ENCODE results near the gene NFATC1.

The NFATC1 gene

GRCh38 chr18:79384151-79384807 is 11.5 kb upstream of the NFATC1 start:
- Histone ChIP-seq H3K27ac (ENCODE audit: insufficient read depth in 1 of 2, low read depth in 1 of 2, low read length in 2 of 2, poor library complexity in 1 of 2, severe bottlenecking in 2 of 2) (no peak overlapping the region), H3K4me1 (ENCODE audit: control extremely low read depth in 1 of 4, control insufficient read depth in 4 of 4, insufficient read depth in 4 of 4, low read length in 3 of 4) (peaks cover 0 to 13% (median 7%) of the 10 kb centered on the region in 4 experiments), H3K36me3 (ENCODE audit: control insufficient read depth in 4 of 4, insufficient read depth in 4 of 4, low read length in 3 of 4) (no peaks in the 10 kb centered on the region), H3K9me3 (ENCODE audit: control extremely low read depth in 1 of 5, control insufficient read depth in 4 of 5, insufficient read depth in 2 of 5, low read depth in 1 of 5, low read length in 4 of 5) (no peaks in the 10 kb centered on the region), H3K27me3 (replicated peaks in 2 of 5; ENCODE audit: control insufficient read depth in 4 of 5, insufficient read depth in 5 of 5, low read length in 4 of 5) (peaks cover 0 to 16% (median 2%) of the 10 kb centered on the region in 5 experiments), H3K4me3 (ENCODE audit: control insufficient read depth in 1 of 7, extremely low read depth in 1 of 7, insufficient read depth in 4 of 7, low read depth in 2 of 7, low read length in 6 of 7) (no peak overlapping the region)
- POLR2A ChIA-PET = no interaction called here
- no peak for DNase-seq
- CTCF ChIA-PET = interaction anchor here (0.7 to 13.6 kb wide), 8 partner anchors 9 to 258 kb away, joined by 3 to 164 read pairs (median 3); no protein-coding TSS in a partner anchor
- 81% methylated on average over 15 of the region's 17 CpGs for WGBS (ENCODE audit: insufficient coverage)

GRCh38 chr18:79384834-79385233 is 10.9 kb upstream of the NFATC1 start:
- 90% methylated on average over 12 of the region's 16 CpGs for WGBS (ENCODE audit: insufficient coverage)
- Histone ChIP-seq H3K9me3 (ENCODE audit: control extremely low read depth in 1 of 5, control insufficient read depth in 4 of 5, insufficient read depth in 2 of 5, low read depth in 1 of 5, low read length in 4 of 5) (no peaks in the 10 kb centered on the region), H3K27me3 (replicated peaks in 2 of 5; ENCODE audit: control insufficient read depth in 4 of 5, insufficient read depth in 5 of 5, low read length in 4 of 5) (peaks cover 0 to 21% (median 4%) of the 10 kb centered on the region in 5 experiments), H3K4me1 (ENCODE audit: control extremely low read depth in 1 of 4, control insufficient read depth in 4 of 4, insufficient read depth in 4 of 4, low read length in 3 of 4) (peaks cover 0 to 12% (median 8%) of the 10 kb centered on the region in 4 experiments), H3K4me3 (ENCODE audit: control insufficient read depth in 1 of 7, extremely low read depth in 1 of 7, insufficient read depth in 4 of 7, low read depth in 2 of 7, low read length in 6 of 7) (no peak overlapping the region), H3K36me3 (ENCODE audit: control insufficient read depth in 4 of 4, insufficient read depth in 4 of 4, low read length in 3 of 4) (no peaks in the 10 kb centered on the region), H3K27ac (ENCODE audit: insufficient read depth in 1 of 2, low read depth in 1 of 2, low read length in 2 of 2, poor library complexity in 1 of 2, severe bottlenecking in 2 of 2) (no peak overlapping the region)
- ChIA-PET CTCF (interaction anchor here (0.7 to 13.6 kb wide), 8 partner anchors 9 to 258 kb away, joined by 3 to 164 read pairs (median 4); no protein-coding TSS in a partner anchor), POLR2A (no interaction called here)
- no peak for DNase-seq

GRCh38 chr18:79385326-79385707 is 10.4 kb upstream of the NFATC1 start:
- no peak for DNase-seq
- CTCF ChIA-PET = interaction anchor here (0.7 to 13.6 kb wide), 8 partner anchors 8 to 257 kb away, joined by 3 to 164 read pairs (median 4); no protein-coding TSS in a partner anchor
- Histone ChIP-seq H3K27me3 (replicated peaks in 2 of 5; ENCODE audit: control insufficient read depth in 4 of 5, insufficient read depth in 5 of 5, low read length in 4 of 5) (peaks cover 0 to 24% (median 4%) of the 10 kb centered on the region in 5 experiments), H3K4me3 (ENCODE audit: control insufficient read depth in 1 of 7, extremely low read depth in 1 of 7, insufficient read depth in 4 of 7, low read depth in 2 of 7, low read length in 6 of 7) (no peak overlapping the region), H3K4me1 (ENCODE audit: control extremely low read depth in 1 of 4, control insufficient read depth in 4 of 4, insufficient read depth in 4 of 4, low read length in 3 of 4) (peaks cover 0 to 12% (median 8%) of the 10 kb centered on the region in 4 experiments), H3K27ac (ENCODE audit: insufficient read depth in 1 of 2, low read depth in 1 of 2, low read length in 2 of 2, poor library complexity in 1 of 2, severe bottlenecking in 2 of 2) (no peak overlapping the region), H3K36me3 (ENCODE audit: control insufficient read depth in 4 of 4, insufficient read depth in 4 of 4, low read length in 3 of 4) (no peaks in the 10 kb centered on the region), H3K9me3 (ENCODE audit: control extremely low read depth in 1 of 5, control insufficient read depth in 4 of 5, insufficient read depth in 2 of 5, low read depth in 1 of 5, low read length in 4 of 5) (no peaks in the 10 kb centered on the region)
- WGBS (ENCODE audit: insufficient coverage) = 73% methylated on average over 16 of the region's 17 CpGs
- POLR2A ChIA-PET = no interaction called here

- H3K27ac ChIP-seq (ENCODE audit: insufficient read depth in 1 of 2, low read depth in 1 of 2, low read length in 2 of 2, poor library complexity in 1 of 2, severe bottlenecking in 2 of 2) = no peak overlapping the region
- peaks cover 0 to 28% (median 4%) of the 10 kb centered on the region in 5 experiments for H3K27me3 ChIP-seq (replicated peaks in 2 of 5; ENCODE audit: control insufficient read depth in 4 of 5, insufficient read depth in 5 of 5, low read length in 4 of 5)
- H3K4me3 ChIP-seq (ENCODE audit: control insufficient read depth in 1 of 7, extremely low read depth in 1 of 7, insufficient read depth in 4 of 7, low read depth in 2 of 7, low read length in 6 of 7) = no peak overlapping the region
- DNase-seq = no peak
- ChIA-PET POLR2A (no interaction called here), CTCF (interaction anchor here (1.2 to 13.6 kb wide), 3 partner anchors 20 to 257 kb away, joined by 4 to 164 read pairs (median 136); no protein-coding TSS in a partner anchor)
- H3K36me3 ChIP-seq (ENCODE audit: control insufficient read depth in 4 of 4, insufficient read depth in 4 of 4, low read length in 3 of 4) = no peaks in the 10 kb centered on the region
- no peaks in the 10 kb centered on the region for H3K9me3 ChIP-seq (ENCODE audit: control extremely low read depth in 1 of 5, control insufficient read depth in 4 of 5, insufficient read depth in 2 of 5, low read depth in 1 of 5, low read length in 4 of 5)
- 90% methylated on average over 18 of the region's 21 CpGs for WGBS (ENCODE audit: insufficient coverage)
- H3K4me1 ChIP-seq (ENCODE audit: control extremely low read depth in 1 of 4, control insufficient read depth in 4 of 4, insufficient read depth in 4 of 4, low read length in 3 of 4) = peaks cover 0 to 12% (median 8%) of the 10 kb centered on the region in 4 experiments
Observed at GRCh38 chr18:79385708-79386341, 9.9 kb upstream of the NFATC1 start.

- Histone ChIP-seq H3K9me3 (ENCODE audit: control extremely low read depth in 1 of 5, control insufficient read depth in 4 of 5, insufficient read depth in 2 of 5, low read depth in 1 of 5, low read length in 4 of 5) (no peaks in the 10 kb centered on the region), H3K27me3 (replicated peaks in 2 of 5; ENCODE audit: control insufficient read depth in 4 of 5, insufficient read depth in 5 of 5, low read length in 4 of 5) (peaks cover 0 to 31% (median 6%) of the 10 kb centered on the region in 5 experiments), H3K4me1 (ENCODE audit: control extremely low read depth in 1 of 4, control insufficient read depth in 4 of 4, insufficient read depth in 4 of 4, low read length in 3 of 4) (peaks cover 0 to 12% (median 8%) of the 10 kb centered on the region in 4 experiments), H3K27ac (ENCODE audit: insufficient read depth in 1 of 2, low read depth in 1 of 2, low read length in 2 of 2, poor library complexity in 1 of 2, severe bottlenecking in 2 of 2) (no peak overlapping the region), H3K36me3 (ENCODE audit: control insufficient read depth in 4 of 4, insufficient read depth in 4 of 4, low read length in 3 of 4) (no peaks in the 10 kb centered on the region), H3K4me3 (ENCODE audit: control insufficient read depth in 1 of 7, extremely low read depth in 1 of 7, insufficient read depth in 4 of 7, low read depth in 2 of 7, low read length in 6 of 7) (no peak overlapping the region)
- whole genome bisulfite sequencing (ENCODE audit: insufficient coverage) = 91% methylated on average over 14 of the region's 14 CpGs
- CTCF ChIA-PET = interaction anchor here (7.4 kb wide), 1 partner anchor 7 kb away, joined by 75 read pairs; no protein-coding TSS in a partner anchor
- no peak for DNase-seq
- POLR2A ChIA-PET = no interaction called here
Observed at GRCh38 chr18:79386547-79386946, 9.2 kb upstream of the NFATC1 start.

- CTCF ChIA-PET = interaction anchor here (1.0 to 7.4 kb wide), 4 partner anchors 8 to 870 kb away, joined by 3 to 75 read pairs (median 4); no protein-coding TSS in a partner anchor
- no peak for DNase-seq
- 93% methylated on average over 5 of the region's 6 CpGs for WGBS (ENCODE audit: insufficient coverage)
- POLR2A ChIA-PET = no interaction called here
- Histone ChIP-seq H3K27me3 (replicated peaks in 2 of 5; ENCODE audit: control insufficient read depth in 4 of 5, insufficient read depth in 5 of 5, low read length in 4 of 5) (peaks cover 0 to 36% (median 7%) of the 10 kb centered on the region in 5 experiments), H3K27ac (ENCODE audit: insufficient read depth in 1 of 2, low read depth in 1 of 2, low read length in 2 of 2, poor library complexity in 1 of 2, severe bottlenecking in 2 of 2) (no peak overlapping the region), H3K36me3 (ENCODE audit: control insufficient read depth in 4 of 4, insufficient read depth in 4 of 4, low read length in 3 of 4) (no peaks in the 10 kb centered on the region), H3K4me1 (ENCODE audit: control extremely low read depth in 1 of 4, control insufficient read depth in 4 of 4, insufficient read depth in 4 of 4, low read length in 3 of 4) (peaks cover 0 to 13% (median 10%) of the 10 kb centered on the region in 4 experiments), H3K9me3 (ENCODE audit: control extremely low read depth in 1 of 5, control insufficient read depth in 4 of 5, insufficient read depth in 2 of 5, low read depth in 1 of 5, low read length in 4 of 5) (no peaks in the 10 kb centered on the region), H3K4me3 (ENCODE audit: control insufficient read depth in 1 of 7, extremely low read depth in 1 of 7, insufficient read depth in 4 of 7, low read depth in 2 of 7, low read length in 6 of 7) (no peak overlapping the region)
Observed at GRCh38 chr18:79387214-79387613, 8.5 kb upstream of the NFATC1 start.

- 89% methylated on average over 8 of the region's 11 CpGs for WGBS (ENCODE audit: insufficient coverage)
- DNase-seq = no peak
- no peaks in the 10 kb centered on the region for H3K36me3 ChIP-seq (ENCODE audit: control insufficient read depth in 4 of 4, insufficient read depth in 4 of 4, low read length in 3 of 4)
- no peaks in the 10 kb centered on the region for H3K9me3 ChIP-seq (ENCODE audit: control extremely low read depth in 1 of 5, control insufficient read depth in 4 of 5, insufficient read depth in 2 of 5, low read depth in 1 of 5, low read length in 4 of 5)
- H3K4me1 ChIP-seq (ENCODE audit: control extremely low read depth in 1 of 4, control insufficient read depth in 4 of 4, insufficient read depth in 4 of 4, low read length in 3 of 4) = peaks cover 0 to 17% (median 12%) of the 10 kb centered on the region in 4 experiments
- H3K27me3 ChIP-seq (replicated peaks in 2 of 5; ENCODE audit: control insufficient read depth in 4 of 5, insufficient read depth in 5 of 5, low read length in 4 of 5) = peaks cover 0 to 39% (median 10%) of the 10 kb centered on the region in 5 experiments
- CTCF ChIA-PET = interaction anchor here (1.0 to 7.4 kb wide), 5 partner anchors 8 to 869 kb away, joined by 3 to 75 read pairs (median 3); no protein-coding TSS in a partner anchor
- no peak overlapping the region for H3K27ac ChIP-seq (ENCODE audit: insufficient read depth in 1 of 2, low read depth in 1 of 2, low read length in 2 of 2, poor library complexity in 1 of 2, severe bottlenecking in 2 of 2)
- H3K4me3 ChIP-seq (ENCODE audit: control insufficient read depth in 1 of 7, extremely low read depth in 1 of 7, insufficient read depth in 4 of 7, low read depth in 2 of 7, low read length in 6 of 7) = no peak overlapping the region
- POLR2A ChIA-PET = no interaction called here
Observed at GRCh38 chr18:79387615-79388014, 8.1 kb upstream of the NFATC1 start.
